ENCODE results near the gene MAP7D1.

The MAP7D1 gene

DNA sequence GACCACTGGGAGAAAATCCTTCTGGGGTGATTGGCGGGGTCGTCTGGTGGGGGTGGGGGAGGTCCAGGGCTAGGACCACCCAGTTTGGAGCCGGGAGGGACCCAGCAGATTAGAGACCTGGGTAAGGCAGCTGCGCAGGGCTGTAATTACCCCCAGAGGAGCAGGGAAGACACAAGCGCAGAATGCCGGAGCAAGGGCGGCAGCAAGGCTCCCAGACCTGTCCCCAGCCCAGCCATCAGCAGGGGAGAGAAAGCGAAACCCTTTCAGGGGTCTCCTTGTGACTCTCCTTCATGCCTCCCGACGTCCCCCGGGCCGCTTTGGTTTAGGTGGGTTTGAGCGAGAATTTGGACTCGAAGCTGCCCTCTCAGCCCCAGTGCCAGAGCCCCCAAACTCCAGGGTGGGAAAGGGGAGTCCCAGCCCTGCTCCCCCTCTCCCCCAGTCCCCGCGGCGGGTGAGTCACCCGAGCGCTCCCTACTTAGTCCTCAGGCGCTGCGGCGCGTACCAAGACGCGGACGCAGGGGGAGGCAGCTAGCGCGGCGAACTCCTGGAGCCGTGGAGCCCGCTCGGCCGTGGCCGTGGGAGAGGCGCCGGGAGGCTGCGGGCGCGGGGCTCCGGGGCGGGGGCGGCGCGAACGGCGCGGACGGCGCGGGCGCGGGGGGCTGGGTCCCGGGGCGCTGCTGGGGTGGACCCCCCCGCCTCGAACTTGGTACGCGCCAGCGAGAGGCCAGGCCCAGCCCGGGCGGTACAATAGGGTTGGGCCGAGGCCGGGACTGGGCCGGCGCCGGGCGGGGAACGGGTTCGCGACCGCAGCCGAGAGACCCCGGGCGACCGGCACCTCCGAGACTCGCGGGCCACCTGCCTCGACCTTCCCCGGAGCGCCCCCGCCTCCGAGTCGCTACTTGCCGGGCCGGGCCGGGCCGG is at the start of gene MAP7D1:
Gene MAP7D1 (plus strand): TSS at position 753 of the 921 bp plus-strand sequence. CDS start 258 bp downstream, outside the sequence.
- DNase-seq (ENCODE audit: low read depth): peak; percentile 73

DNA sequence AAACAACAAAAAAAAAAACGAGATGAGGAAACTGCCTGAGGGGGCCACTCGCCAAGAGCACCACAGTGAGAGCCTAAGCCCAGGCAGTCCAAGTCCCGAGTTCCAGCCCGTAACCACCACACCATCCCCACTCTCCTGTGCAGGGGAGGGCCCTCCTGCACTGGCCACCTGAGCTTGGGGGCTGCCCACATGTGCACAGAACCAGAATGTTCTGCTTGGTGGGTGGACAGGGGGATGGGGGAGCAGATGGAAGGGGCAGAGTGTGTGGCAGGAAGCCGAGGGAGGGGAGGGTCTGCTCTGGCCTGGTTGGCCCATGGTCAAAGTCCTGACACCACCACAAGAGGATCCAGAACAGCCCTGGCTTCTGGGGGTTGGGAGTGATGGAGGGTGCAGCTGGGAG is 49.7 kb upstream of the MAP7D1 start:
- DNase-seq (ENCODE audit: low read depth): no peak

DNA sequence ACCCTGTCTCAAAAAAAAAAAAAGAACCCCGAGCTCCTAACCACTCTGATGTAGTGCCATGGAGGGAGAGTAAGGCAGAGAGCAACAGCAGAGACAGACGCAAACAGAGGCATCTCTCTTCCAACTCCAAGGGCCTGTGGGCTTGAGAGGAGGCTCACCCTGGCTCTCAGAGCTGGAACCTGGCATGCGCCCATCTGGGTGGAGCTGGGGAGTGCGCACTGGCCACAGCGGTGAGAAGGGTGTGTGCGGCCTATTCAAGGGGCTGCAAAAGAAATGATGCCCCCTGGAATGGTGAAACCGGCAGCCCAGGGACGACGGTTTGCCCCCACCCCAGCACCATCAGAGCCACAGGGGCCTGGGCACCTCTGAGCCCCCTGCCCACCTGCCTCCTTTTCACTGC is 48.6 kb upstream of the MAP7D1 start:
- no peak for DNase-seq (ENCODE audit: low read depth)

DNA sequence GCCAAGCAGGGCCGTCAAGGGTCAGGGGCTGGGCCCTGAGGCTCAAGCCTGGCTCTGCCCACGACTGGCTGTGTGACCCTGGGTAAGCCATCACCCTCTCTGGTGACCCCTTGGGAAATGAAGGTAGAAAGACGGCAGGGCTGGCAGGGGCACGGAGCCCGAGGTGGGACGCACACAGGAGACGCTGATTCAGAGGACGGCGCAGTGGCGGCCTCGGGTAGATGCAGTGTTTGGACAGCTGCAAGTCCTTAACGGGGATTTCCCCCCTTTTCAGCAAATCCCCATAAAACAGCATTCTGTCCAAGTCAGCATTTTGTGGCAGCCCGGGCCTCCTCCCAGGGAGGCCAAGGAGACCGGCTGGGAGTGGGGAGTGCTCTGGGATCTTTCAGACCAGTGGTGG is 47.6 kb upstream of the MAP7D1 start:
- DNase-seq (ENCODE audit: low read depth): no peak

DNA sequence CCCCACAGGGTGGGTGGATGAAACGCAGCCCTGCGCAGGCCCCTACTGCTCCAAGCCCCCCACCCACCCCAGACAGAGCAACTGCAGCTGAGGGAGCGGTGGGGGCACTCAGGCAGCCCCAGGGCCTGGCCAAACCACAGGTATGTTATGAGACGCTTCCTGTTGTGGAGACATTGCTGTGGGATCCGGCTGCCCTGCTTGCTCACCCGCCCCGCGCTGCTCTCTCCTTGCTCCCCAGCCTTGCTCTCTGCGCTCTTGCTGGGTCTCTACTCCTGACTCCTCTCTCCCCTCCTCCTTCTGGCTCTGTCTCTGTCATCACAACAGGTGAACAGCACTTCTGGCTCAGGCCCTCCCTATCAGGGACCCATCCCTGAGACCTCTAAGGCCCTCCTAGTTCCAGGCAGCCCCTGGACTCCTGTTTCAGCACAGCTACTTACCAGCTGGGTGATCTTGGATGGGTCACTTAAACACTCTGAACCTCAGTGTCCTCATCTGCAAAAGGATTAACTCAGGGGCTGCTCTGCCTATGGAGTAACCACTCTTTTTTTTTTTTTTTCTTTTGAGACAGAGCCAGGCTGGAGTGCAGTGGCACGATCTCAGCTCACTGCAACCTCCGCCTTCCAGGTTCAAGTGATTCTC is 46.8 kb upstream of the MAP7D1 start:
- DNase-seq (ENCODE audit: low read depth): no peak

DNA sequence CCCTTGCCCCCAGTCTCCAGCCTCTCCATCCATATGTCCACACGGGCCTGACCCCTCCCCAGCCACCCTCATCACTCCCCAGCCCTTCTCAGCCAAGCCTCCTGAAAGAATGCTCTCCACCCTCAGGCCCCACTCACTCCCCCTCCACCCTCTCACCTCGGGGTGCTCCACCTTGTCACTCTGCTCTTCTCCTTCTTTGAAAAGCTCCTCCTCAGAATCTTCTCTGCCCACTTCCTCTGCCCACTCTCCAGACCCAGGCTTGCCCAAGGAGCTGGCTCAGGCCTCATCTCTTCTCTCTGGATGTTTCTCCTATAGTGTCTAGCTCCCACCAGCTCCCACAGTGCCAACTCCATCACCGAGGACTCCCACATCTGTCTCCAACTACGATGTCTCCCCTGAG is 44.8 kb upstream of the MAP7D1 start:
- no peak for DNase-seq (ENCODE audit: low read depth)

DNA sequence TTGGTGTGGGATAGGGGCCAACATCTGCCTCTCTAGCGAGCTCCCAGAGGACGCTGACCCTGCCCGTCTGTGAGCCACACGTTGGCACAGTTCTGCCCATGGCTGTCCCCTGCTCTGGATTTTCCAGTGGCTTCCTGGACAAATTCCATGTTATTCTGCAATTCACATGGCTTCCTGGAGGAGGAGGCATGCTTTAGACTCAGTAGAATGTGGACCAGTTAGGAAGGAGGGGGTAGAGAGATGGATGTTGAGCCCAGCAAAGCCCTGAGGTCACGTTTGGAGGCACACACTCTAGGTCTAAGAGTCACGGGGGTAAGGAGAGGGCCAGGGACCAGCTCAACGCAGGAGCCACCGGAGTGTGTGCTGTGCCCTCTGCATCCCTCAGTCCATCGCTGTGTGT is 43.1 kb upstream of the MAP7D1 start:
- no peak for DNase-seq (ENCODE audit: low read depth)

DNA sequence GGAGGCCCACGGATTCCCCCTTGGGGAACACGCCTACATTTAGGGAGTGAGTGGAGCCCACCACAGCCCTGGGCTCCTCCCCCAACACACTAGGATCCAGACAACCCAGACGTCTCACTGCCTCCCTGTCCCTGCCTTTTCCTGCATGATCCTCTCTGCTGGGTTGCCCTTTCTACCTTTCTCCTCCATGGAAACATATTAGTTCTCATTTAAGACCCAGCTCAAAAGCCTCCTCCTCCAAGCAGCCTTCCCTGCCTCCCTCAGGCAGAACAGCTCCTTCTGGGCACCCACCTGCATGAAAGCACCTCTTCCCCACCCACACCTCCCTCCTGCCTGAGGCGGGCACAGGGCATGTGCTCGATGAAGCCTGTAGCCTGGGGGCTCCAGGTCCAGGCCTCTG is 41.6 kb upstream of the MAP7D1 start:
- DNase-seq (ENCODE audit: low read depth): no peak

DNA sequence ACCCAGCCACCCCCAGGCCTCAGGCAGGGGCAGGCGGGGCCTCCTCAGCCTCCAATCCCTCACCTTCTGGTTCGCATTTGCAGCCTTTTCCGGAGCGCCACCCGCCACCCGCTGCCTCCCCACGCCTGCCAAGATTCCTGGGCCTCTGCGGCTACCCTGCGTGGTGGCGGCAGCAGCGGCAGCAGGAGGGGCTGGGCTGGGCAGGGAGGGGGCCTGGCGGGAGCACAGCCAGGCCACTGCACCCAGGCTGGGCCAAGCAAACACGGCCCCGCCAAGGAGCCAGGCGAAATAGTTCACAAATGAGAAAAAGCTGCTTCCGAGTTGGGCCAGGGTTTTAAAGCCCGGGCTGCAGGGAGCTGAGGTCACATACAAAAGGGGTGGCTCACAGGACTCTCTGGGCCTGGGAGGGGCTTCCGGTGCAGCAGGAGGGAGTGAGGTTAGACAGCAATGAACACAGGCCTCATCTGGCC is 40.7 kb upstream of the MAP7D1 start:
- no peak for DNase-seq (ENCODE audit: low read depth)

DNA sequence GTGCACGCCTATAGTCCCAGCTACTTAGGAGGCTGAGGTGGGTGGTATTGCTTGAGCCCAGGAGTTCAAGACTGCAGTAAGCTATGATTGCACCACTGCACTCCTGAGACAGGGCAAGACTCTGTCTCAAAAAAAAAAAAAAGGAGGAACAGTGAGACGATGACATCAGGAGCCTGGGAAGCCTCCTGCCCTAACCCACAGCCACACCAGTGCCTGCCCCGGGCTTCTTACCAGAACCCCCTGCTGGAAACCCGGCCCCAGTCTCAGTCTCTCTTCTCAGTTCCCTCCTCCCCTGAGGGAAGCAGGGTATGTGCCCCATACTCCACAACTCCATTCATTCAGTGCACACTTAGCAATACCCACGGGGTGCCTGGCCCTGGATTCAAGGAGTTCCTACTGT is 40.0 kb upstream of the MAP7D1 start:
- no peak for DNase-seq (ENCODE audit: low read depth)

DNA sequence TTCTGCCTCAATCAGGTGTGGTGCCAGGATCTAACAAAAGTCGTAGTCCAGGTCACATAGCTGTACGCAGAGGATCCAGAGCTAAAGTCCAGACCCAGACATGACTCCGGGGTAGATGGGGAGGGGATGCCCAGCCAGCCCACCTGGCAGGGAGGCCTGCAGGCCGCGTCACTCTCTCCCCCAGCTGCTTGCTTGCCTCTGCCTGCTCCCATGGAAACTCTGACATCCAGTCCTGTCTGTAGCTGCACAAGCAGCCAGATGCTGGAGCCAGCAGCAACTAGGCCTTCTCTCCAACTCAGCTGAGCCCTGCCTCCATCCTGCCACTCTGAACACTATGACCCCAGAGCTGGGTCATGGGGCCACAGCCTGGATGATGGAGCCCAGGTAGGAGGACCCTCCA is 39.1 kb upstream of the MAP7D1 start:
- no peak for DNase-seq (ENCODE audit: low read depth)

DNA sequence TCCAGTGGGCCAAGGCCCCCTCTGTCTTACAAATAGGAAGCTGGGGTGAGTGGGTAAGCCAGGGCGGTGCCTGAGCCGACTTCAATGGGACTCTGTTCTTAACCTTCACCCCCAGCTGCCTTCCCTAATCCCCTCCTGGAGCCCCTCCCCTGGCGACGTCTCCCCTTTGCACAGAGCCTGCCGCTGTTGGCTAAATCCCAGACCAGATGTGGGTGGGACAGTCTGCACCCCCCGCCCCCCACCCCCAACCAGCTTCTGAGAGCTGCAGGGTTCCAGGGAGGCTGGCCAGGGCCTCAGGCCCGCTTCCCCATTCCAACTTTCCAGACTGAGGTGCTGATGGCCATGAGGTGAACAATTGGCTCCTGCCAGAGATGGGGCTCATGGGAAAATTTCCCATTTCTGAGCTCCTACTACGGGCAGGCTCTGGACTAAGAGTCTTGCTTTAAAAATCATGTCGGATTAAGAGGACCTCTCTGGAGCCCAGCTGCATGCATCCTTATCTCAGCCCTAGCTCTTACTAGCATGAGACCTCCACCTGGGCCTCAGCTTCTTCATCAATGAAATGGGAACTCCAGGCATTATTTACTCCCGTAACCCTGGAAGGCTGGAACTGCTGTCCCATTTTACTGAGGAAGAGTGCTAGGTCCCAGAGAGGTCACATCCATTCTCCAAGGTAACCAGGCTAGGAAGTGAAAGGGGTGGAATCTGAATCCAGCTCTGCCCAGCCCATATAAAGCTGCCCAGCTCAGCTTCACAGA is 37.3 kb upstream of the MAP7D1 start:
- DNase-seq (ENCODE audit: low read depth): no peak

DNA sequence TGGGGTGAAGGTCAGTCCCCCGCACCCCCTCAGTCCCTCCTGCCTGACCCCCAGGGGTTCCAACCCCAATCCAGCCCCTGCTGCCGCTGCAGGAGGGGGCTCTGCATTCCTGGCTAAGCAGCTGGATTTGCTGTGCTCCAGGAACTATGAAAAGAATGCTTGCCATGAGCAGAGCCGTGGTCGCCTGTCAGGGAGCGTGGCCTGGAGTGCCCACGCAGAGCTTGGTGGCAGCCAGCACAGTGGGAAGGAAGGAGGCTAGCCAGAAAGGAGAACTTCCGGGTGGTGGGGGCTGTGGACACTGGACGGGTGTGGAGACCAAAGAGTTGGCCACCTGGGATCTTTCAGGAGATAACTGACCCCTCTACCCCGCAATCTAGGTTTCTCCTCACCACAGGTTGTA is 36.5 kb upstream of the MAP7D1 start:
- no peak for DNase-seq (ENCODE audit: low read depth)

DNA sequence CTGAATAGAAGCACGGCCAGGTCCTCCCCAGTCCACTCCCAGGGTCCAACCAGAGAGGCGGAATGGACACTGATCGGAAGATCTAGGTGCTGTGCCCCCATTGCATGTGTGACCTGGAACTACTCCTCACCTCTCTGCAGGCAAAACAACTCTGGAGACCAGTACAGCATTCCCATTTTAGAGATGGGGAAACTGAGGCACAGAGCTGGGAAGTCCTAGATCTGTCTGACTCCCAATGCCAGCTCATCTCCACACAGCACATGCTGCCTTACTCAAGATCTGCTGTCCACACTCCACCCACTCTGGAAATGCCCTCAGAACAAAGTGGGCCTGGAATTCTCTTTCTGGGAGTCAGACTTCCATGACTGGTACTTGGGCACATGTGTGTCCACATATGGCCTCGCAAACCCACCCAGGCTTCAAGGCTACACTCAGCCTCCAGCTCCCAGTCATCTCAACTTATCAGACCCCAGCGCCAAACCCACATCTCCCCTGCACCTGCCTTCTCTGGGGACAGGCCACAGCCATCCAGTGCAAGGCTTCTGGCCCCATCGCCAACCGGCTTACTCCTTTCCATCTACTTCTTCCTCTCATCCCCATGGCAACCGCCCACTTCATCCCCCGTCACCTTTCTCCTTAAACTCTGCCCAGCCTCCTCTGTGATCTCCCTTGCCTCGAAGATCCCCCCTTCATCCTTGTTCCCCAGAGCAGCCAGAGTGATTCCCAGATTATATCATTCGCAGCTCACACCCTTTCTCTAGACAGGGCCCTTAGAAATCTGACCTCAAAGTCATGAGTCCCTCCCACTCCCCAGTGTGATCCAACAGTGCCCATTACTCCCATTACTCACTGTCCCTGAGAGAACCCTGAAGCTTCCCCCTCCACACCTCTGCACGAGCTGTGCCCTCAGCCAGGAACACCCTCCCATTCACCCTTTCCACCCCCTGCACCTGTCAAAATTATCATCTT is 33.6 kb upstream of the MAP7D1 start:
- DNase-seq (ENCODE audit: low read depth): no peak

DNA sequence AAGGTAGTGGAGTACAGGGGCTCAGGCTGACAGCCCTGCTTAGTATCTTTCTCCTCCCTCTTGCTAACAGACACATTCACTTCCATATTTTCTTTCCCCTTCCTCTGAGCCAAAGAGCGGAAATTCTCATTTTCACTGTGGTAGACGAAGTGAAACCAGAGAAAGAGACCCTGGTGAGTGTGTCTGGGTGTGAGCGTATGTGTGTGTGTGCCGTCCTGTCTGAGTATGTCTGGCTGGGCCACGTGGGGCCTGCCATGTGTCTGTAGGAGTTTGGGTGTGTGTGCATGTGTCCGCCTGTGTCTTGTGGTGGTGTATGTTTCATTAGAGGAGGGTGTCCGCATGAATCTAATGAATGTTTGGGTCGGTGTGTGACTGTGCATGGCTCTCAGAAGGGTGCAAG is 32.6 kb upstream of the MAP7D1 start:
- no peak for DNase-seq (ENCODE audit: low read depth)

DNA sequence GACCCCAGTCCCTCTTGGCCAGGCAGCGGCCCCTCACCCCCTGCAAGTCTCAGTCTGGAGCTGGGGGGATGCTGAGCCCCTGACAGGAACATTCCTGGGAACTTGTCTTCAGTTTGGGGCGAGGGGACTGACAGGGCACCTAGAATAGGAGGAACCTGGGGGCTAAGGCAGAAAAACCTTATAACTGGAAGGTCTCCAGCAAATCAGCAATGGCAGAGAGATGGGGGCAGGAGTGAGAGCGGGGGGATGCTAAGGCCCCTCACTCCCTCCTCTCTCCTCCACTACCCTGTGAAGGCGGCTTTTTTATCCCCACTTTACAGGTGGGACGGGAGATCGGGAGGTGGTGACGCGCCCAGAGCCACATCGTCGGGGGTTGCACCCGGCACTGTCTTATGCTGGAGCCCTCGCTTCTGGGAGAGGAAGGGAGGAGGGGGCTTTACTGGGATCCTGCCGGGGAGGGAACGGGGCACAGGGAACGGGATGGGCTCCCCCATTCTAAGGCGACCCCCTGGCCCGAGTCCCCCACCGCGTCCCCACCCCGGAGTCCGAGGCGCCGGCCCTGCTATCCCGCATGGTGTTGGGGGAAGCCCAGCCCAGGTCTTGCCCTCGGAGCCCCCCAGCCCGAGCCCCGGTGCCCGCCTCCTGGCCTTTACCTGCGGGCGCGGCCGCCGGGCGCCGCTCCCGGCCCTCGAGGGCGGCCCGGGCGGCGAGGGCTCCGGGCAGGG is 31.4 kb upstream of the MAP7D1 start:
- DNase-seq (ENCODE audit: low read depth): no peak

DNA sequence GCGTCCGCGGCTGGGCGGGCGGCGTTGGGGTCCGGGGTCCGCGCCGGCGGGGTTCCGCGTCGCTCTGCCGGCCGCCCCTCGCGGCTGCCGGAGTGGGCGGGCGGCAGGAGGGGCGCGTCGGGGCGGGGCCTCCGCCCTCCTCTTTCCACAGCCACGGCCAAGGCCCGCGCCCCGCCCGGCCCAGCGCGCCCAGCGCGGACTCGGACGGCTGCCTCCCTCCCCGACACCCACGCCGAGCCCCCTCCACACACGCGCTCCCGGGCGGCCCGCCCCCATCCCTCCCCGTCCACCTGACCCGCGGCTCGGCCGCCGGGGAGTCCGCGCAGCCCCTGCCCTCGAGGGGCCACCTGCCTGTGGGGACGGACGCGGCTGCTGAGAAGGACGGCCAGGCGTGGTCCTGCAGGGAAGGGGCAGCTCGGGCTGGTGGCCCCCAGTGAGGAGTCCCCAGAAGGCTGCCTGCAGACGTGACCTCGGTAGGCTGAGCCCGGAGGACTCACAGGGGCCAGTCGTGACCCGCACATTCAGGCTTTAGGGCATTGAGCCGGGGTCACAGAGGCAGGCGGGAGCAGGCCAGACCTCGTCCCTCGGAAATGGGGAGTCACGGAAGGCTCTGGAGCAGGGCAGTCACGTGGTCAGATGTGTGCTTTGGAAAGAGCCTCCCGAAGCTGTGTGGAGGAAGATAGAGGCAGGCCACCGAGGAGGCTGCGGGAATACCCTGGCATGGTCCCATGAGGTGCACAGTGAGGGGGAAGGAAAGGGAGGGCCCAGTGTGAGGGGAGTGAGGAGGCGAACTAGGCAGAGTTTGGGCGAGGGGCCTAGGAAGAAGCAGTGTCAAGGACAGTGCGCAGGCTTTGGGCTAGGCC is 30.6 kb upstream of the MAP7D1 start, which contains the start of gene COL8A2:
Gene COL8A2 (minus strand): TSS at position 94 of the 863 bp plus-strand sequence. CDS start 24,980 bp downstream, outside the sequence.
- no peak for DNase-seq (ENCODE audit: low read depth)

DNA sequence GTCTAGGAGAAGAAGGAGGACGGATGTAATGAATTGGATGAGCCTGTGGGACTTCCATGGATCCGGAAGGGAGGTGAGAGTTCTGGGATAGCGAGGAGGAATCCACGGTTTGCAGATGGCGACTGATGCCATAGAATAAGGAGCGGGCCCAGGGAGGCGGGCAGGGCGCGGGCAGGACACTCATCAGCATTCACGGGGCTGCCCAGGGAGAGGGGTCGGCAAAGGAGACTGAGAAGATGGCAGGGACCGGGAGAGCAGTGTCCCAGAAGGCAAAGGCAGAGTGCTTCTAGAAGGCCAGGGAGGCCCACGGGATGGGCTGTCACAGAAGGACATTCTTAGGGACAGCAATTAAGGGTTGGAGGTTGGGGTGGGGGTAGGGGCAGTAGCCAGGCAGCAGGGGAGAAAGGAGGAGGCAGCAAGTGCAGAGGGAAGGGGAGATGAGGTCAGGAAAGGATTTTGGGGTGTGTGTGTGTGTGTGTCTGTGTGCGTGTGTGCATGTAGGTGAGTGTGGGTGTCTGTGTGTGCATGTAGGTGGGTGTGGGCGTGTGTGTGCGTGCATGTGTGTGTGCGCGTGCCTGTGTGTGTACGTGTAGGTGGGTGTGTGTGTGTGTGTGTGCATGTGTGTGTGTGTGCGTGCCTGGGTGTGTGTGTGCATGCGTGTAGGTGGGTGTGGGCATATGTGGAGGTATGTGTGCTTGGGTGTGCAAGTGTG is 29.8 kb upstream of the MAP7D1 start:
- no peak for DNase-seq (ENCODE audit: low read depth)

All from activated gamma-delta T cell treated with anti-CD3 and anti-CD28 coated beads, Interleukin-2, amount 50 U/mL, for 16 hours (primary cell).